Fibroblast of lung (primary cell): ENCODE results near the gene SENP1.

Experiments
- EZH2 ChIP-seq: IDR thresholded peaks from 2 replicates; pipeline ENCODE4 v1.5.1; 2012; ENCODE audit warnings: low read length, control low read depth, mild to moderate bottlenecking; ENCODE audit errors: missing control alignments
- TF ChIP-seq, protein P1 (sequence below), 2 donors: IDR thresholded peaks in 1 of 2; conservative IDR thresholded peaks in 1 of 2; 1 replicate in 1 of 2; 2 replicates in 1 of 2; pipeline ENCODE4 v1.5.1; 2011 to 2012; ENCODE audit warnings: low read length in 2 of 2, control low read depth in 1 of 2, inconsistent platforms in 1 of 2, low read depth in 1 of 2, mild to moderate bottlenecking in 1 of 2

DNA sequence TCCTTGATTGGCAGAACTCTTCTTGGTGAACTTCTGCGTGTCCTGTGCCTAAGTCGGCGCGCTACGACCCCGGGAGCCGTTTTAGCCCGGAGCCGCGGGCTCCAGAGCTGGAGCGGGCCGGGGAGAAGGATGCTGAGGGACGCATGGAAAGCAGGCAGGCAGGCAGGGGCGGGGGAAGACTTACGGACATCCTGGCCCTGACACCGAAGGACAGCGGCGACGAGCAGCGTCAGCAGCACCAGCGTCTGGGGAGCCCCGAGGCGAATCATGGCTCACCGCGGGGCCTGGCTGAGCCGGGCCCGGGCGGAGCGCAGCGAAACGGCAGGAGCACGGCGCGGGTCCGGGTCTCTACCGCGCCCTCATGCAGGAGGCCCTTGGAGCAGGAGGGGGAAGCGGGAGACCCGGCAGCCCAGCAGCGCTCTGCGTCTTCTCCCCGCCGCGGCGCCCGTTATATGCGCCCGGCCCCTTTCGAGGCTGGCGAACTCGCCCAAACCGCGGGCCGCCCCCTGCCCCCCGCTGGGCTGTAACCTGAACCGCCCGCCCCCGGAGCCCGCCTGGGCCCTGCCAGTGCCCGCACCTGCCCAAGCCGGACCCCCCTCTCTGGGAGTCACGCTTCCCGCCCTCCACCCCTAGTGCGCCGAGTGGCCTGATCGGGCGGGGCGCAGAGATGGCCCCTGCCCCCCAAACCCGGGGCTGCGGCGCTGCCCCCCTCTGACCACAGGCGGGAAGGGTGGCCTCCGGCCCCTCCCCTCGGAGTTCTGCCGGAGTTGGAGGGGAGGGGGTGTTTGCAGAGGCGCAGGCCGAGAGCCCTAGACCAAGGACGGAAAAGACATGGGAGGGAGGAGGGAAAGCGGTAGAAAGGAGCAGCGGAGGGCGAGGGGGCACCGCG is 101.6 kb downstream of the SENP1 start, which contains the start of gene COL2A1:
- TF ChIP-seq, protein P1, sequence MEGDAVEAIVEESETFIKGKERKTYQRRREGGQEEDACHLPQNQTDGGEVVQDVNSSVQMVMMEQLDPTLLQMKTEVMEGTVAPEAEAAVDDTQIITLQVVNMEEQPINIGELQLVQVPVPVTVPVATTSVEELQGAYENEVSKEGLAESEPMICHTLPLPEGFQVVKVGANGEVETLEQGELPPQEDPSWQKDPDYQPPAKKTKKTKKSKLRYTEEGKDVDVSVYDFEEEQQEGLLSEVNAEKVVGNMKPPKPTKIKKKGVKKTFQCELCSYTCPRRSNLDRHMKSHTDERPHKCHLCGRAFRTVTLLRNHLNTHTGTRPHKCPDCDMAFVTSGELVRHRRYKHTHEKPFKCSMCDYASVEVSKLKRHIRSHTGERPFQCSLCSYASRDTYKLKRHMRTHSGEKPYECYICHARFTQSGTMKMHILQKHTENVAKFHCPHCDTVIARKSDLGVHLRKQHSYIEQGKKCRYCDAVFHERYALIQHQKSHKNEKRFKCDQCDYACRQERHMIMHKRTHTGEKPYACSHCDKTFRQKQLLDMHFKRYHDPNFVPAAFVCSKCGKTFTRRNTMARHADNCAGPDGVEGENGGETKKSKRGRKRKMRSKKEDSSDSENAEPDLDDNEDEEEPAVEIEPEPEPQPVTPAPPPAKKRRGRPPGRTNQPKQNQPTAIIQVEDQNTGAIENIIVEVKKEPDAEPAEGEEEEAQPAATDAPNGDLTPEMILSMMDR (conservative IDR thresholded peaks at IDR 0.05 in 1 of 2, IDR thresholded peaks at IDR 0.05 in 1 of 2; ENCODE audit: low read depth in 1 of 2, low read length in 2 of 2): no peak
- TF ChIP-seq EZH2: no peak
